ENCODE data around the gene TNIP1. TPM values are rescaled to one million over a fixed set of nuclear protein-coding genes. Genes with fewer than 3 reads are reported as not detected.

TNIP1 gene
- total RNA-seq, 1 experiment from 2014 or later, result 65.7 TPM

- peak in 1 of 2 experiments; percentile 36 for DNase-seq
- Mint-ChIP-seq H3K27ac (ENCODE audit: unreplicated experiment) (no peak overlapping the region), H3K4me3 (ENCODE audit: unreplicated experiment) (no peak overlapping the region), H3K36me3 (ENCODE audit: insufficient read depth, unreplicated experiment) (peaks cover 48% of the 10 kb centered on the region), H3K27me3 (ENCODE audit: insufficient read depth, unreplicated experiment) (no peaks in the 10 kb centered on the region), H3K4me1 (ENCODE audit: low read depth, unreplicated experiment) (no peaks in the 10 kb centered on the region), H3K9me3 (ENCODE audit: unreplicated experiment) (no peaks in the 10 kb centered on the region)
- BruUV-seq (replicated peaks), result no TSS peak
- no peaks in the 10 kb centered on the region for H3K9me3 ChIP-seq
- POLR2A ChIA-PET, result no interaction called here
- H3K4me3 ChIP-seq (ENCODE audit: low read depth, low read length), result no peak overlapping the region
- no peaks in the 10 kb centered on the region for H3K4me1 ChIP-seq
- TF ChIP-seq CTCF (IDR thresholded peaks at IDR 0.05; ENCODE audit: insufficient read depth in 1 of 2, low read depth in 1 of 2, low read length in 1 of 2, severe bottlenecking in 1 of 2, unreplicated experiment in 1 of 2), result peak; percentile 72 to 88
- CTCF ChIA-PET, result interaction anchor here (1.0 to 2.6 kb wide), 5 partner anchors 10 to 117 kb away, joined by 4 to 16 read pairs (median 12); no protein-coding TSS in a partner anchor
- H3K36me3 ChIP-seq (ENCODE audit: control insufficient read depth, insufficient read depth, low read length), result peaks cover 14% of the 10 kb centered on the region
- H3K27me3 ChIP-seq (replicated peaks; ENCODE audit: control insufficient read depth, insufficient read depth, low read length), result no peaks in the 10 kb centered on the region
- intact Hi-C loops (cut with micrococcal nuclease; ENCODE audit: unreplicated experiment), result loop anchor here (1.0 kb wide), 2 partner anchors 46 to 117 kb away; no protein-coding TSS in a partner anchor
Measured at GRCh38 chr5:151047814-151048425, 32.9 kb downstream of the TNIP1 start.

- H3K4me1 Mint-ChIP-seq (ENCODE audit: low read depth, unreplicated experiment), result peaks cover 7% of the 10 kb centered on the region
- no peak for DNase-seq
- ChIA-PET POLR2A (no interaction called here), CTCF (interaction anchor here (0.6 kb wide), 1 partner anchor 182 kb away, joined by 5 read pairs; no protein-coding TSS in a partner anchor)
- no peak overlapping the region for H3K4me3 ChIP-seq (ENCODE audit: low read depth, low read length)
- intact Hi-C loops (cut with micrococcal nuclease; ENCODE audit: unreplicated experiment), result no loop called here
- no peaks in the 10 kb centered on the region for H3K9me3 Mint-ChIP-seq (ENCODE audit: unreplicated experiment)
- H3K9me3 ChIP-seq, result no peaks in the 10 kb centered on the region
- peak overlapping the region; percentile 44 for H3K27ac Mint-ChIP-seq (ENCODE audit: unreplicated experiment)
- no peaks in the 10 kb centered on the region for H3K27me3 ChIP-seq (replicated peaks; ENCODE audit: control insufficient read depth, insufficient read depth, low read length)
- BruUV-seq (replicated peaks), result no TSS peak
- H3K36me3 Mint-ChIP-seq (ENCODE audit: insufficient read depth, unreplicated experiment), result peaks cover 48% of the 10 kb centered on the region
- H3K36me3 ChIP-seq (ENCODE audit: control insufficient read depth, insufficient read depth, low read length), result peaks cover 18% of the 10 kb centered on the region
- peaks cover 11% of the 10 kb centered on the region for H3K4me1 ChIP-seq
- no peak for TF ChIP-seq CTCF (IDR thresholded peaks at IDR 0.05; ENCODE audit: insufficient read depth in 1 of 2, low read depth in 1 of 2, low read length in 1 of 2, severe bottlenecking in 1 of 2, unreplicated experiment in 1 of 2)
- no peak overlapping the region for H3K4me3 Mint-ChIP-seq (ENCODE audit: unreplicated experiment)
- no peaks in the 10 kb centered on the region for H3K27me3 Mint-ChIP-seq (ENCODE audit: insufficient read depth, unreplicated experiment)
Measured at GRCh38 chr5:151042453-151043093, 38.3 kb downstream of the TNIP1 start.

- peaks cover 7% of the 10 kb centered on the region for H3K4me1 Mint-ChIP-seq (ENCODE audit: low read depth, unreplicated experiment)
- BruUV-seq (replicated peaks), result no TSS peak
- no peaks in the 10 kb centered on the region for H3K9me3 Mint-ChIP-seq (ENCODE audit: unreplicated experiment)
- peaks cover 49% of the 10 kb centered on the region for H3K36me3 Mint-ChIP-seq (ENCODE audit: insufficient read depth, unreplicated experiment)
- Histone ChIP-seq H3K27me3 (replicated peaks; ENCODE audit: control insufficient read depth, insufficient read depth, low read length) (no peaks in the 10 kb centered on the region), H3K9me3 (no peaks in the 10 kb centered on the region), H3K36me3 (ENCODE audit: control insufficient read depth, insufficient read depth, low read length) (peaks cover 20% of the 10 kb centered on the region), H3K4me3 (ENCODE audit: low read depth, low read length) (no peak overlapping the region), H3K4me1 (peaks cover 11% of the 10 kb centered on the region)
- TF ChIP-seq CTCF (IDR thresholded peaks at IDR 0.05; ENCODE audit: insufficient read depth in 1 of 2, low read depth in 1 of 2, low read length in 1 of 2, severe bottlenecking in 1 of 2, unreplicated experiment in 1 of 2), result no peak
- H3K27ac Mint-ChIP-seq (ENCODE audit: unreplicated experiment), result peak overlapping the region; percentile 44
- H3K27me3 Mint-ChIP-seq (ENCODE audit: insufficient read depth, unreplicated experiment), result no peaks in the 10 kb centered on the region
- no peak for DNase-seq
- H3K4me3 Mint-ChIP-seq (ENCODE audit: unreplicated experiment), result no peak overlapping the region
- intact Hi-C loops (cut with micrococcal nuclease; ENCODE audit: unreplicated experiment), result no loop called here
- ChIA-PET CTCF (interaction anchor here (0.6 to 1.1 kb wide), 2 partner anchors 85 to 183 kb away, joined by 3 to 5 read pairs; no protein-coding TSS in a partner anchor), POLR2A (no interaction called here)
Measured at GRCh38 chr5:151041577-151042268, 39.1 kb downstream of the TNIP1 start.

Measured in Caco-2 (cell line).